ENCODE results near the gene EMP1. TPM values are rescaled to one million over a fixed set of nuclear protein-coding genes. Genes with fewer than 3 reads are reported as not detected.

EMP1 gene
- total and polyA plus RNA-seq, 9 of the 15 experiments (the other 6 are each of a cell fraction or from before 2014, with no cell fraction given), result 0.10 to 0.60 TPM; not detected in 7

- CTCF ChIA-PET (ENCODE audit: low intra/inter-chr PET ratio), result no interaction called here
- Histone ChIP-seq H3K4me1 (replicated peaks in 1 of 2; ENCODE audit: control insufficient read depth in 2 of 2, insufficient read depth in 2 of 2, low read length in 2 of 2) (no peaks in the 10 kb centered on the region), H3K4me3 (no peak overlapping the region), H4K20me1 (replicated peaks; ENCODE audit: control insufficient read depth, insufficient read depth, low read length) (no peaks in the 10 kb centered on the region), H3K9ac (ENCODE audit: insufficient read depth in 1 of 2, low read depth in 2 of 2, low read length in 2 of 2) (no peak overlapping the region), H3K27me3 (ENCODE audit: control insufficient read depth in 2 of 2, insufficient read depth in 2 of 2, low read length in 2 of 2) (peaks cover 0 to 3% of the 10 kb centered on the region in 2 experiments; a peak in 1 of 5 replicates), H3K36me3 (ENCODE audit: control insufficient read depth, insufficient read depth, low read length) (no peaks in the 10 kb centered on the region), H2AFZ (ENCODE audit: low read depth, low read length) (no peak overlapping the region), H3K79me2 (ENCODE audit: control insufficient read depth, insufficient read depth, low read length) (no peaks in the 10 kb centered on the region), H3K9me1 (ENCODE audit: control insufficient read depth, insufficient read depth, low read length) (no peaks in the 10 kb centered on the region), H3K27ac (ENCODE audit: extremely low read depth, low read depth, low read length) (no peak overlapping the region), H3K4me2 (ENCODE audit: insufficient read depth, low read length) (no peak overlapping the region), H3K9me3 (replicated peaks; ENCODE audit: control insufficient read depth, insufficient read depth, low read depth, low read length) (no peaks in the 10 kb centered on the region)
- FAIRE-seq (no peak), DNase-seq (ENCODE audit: extremely low read depth in 1 of 4, low spot score in 3 of 4) (no peak), ATAC-seq (no peak)
- TF ChIP-seq SPI1 (IDR thresholded peaks at IDR 0.05; ENCODE audit: borderline replicate concordance, low read depth, low read length) (no peak), TCF3 (CRISPR knock-in tag; IDR thresholded peaks at IDR 0.05) (no peak), NFYB (IDR thresholded peaks at IDR 0.05; ENCODE audit: extremely low read depth, insufficient read length) (no peak), SMC3 (conservative IDR thresholded peaks at IDR 0.05; ENCODE audit: insufficient read depth, low read depth, low read length) (no peak), STAT5B (CRISPR knock-in tag; IDR thresholded peaks at IDR 0.05) (no peak), TAL1 (IDR thresholded peaks at IDR 0.05) (no peak), KDM1A (IDR thresholded peaks at IDR 0.05) (no peak), KDM5B (IDR thresholded peaks at IDR 0.05; ENCODE audit: insufficient replicate concordance, low read depth, low read length) (no peak), U2AF1 (optimal IDR thresholded peaks at IDR 0.05; ENCODE audit: low read depth, low read length) (no peak), ZBTB43 (CRISPR knock-in tag; IDR thresholded peaks at IDR 0.05) (no peak), ZBTB26 (CRISPR knock-in tag; IDR thresholded peaks at IDR 0.05) (no peak), ZNF408 (CRISPR knock-in tag; IDR thresholded peaks at IDR 0.05; ENCODE audit: low read depth) (no peak), HNRNPLL (IDR thresholded peaks at IDR 0.05; ENCODE audit: low read depth, low read length, poor library complexity, severe bottlenecking) (no peak), ZNF324 (CRISPR knock-in tag; IDR thresholded peaks at IDR 0.05) (no peak), ZNF239 (CRISPR knock-in tag; IDR thresholded peaks at IDR 0.05) (no peak), TEAD4 (IDR thresholded peaks at IDR 0.05; ENCODE audit: low read length) (no peak), TEAD4 (CRISPR knock-in tag; IDR thresholded peaks at IDR 0.05; ENCODE audit: borderline replicate concordance) (no peak), RBM17 (IDR thresholded peaks at IDR 0.05; ENCODE audit: borderline replicate concordance, low read depth, low read length) (no peak)
- no TSS peak for BruUV-seq (replicated peaks)
- POLR2A ChIA-PET, result interaction anchor here (1.3 kb wide), 1 partner anchor 542 kb away, joined by 3 read pairs; no protein-coding TSS in a partner anchor
- in situ Hi-C loops (cut with MboI), result no loop called here
- WGBS (ENCODE audit: insufficient coverage, low coverage, missing lambda C conversion rate), result 0% methylated on average over 3 of the region's 6 CpGs
- intact Hi-C loops (cut with micrococcal nuclease), result no loop called here
Measured at GRCh38 chr12:13268581-13268980, 72.1 kb downstream of the EMP1 start.
